ENCODE measurements around the gene ACYP1. TPM values are rescaled to one million over a fixed set of nuclear protein-coding genes. Genes with fewer than 3 reads are reported as not detected.
A peak's percentile ranks its signal among the peaks of the same experiment; 100 is the strongest.

ACYP1 gene
- total and polyA plus RNA-seq, 9 of the 15 experiments (the other 6 are each of a cell fraction or from before 2014, with no cell fraction given): 19.9 to 113 (median 52.3) TPM

DNA sequence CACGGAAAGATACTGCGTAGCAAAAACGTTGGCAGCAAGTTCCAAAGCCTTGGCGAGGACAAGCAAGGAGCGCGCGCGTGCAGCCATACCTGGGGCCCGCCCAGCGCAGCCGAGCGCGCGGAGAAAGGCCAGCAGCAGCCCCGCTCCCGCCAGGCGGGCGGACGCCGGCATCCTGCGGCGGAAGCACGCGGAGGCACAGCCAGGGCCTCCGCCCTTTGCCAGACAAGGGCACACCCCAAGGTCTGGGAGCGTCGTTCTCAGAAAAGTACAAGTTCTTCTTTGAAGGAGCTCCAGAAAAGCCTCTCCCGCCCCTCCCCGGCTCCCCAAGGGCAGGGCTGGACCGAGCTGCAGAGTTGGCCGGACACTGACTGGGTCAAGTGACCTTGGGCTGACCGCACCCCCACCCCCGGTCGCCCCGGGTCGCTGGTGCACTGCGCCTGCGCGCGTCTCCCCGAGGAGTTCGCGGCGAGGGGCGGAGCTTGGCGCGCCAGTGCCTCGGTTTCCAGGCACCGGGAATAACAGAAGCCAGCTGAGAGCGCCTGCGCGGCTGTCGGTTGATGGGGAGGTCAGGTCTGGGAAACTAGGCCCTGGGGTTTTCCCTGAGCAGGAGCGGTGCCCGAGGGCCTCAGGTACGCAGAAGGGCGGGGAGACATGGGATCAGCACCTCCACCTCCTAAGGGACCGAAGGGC is 5.4 kb upstream of the ACYP1 start, which contains the start of gene ZC2HC1C (continued):
- TF ChIP-seq, protein P1, sequence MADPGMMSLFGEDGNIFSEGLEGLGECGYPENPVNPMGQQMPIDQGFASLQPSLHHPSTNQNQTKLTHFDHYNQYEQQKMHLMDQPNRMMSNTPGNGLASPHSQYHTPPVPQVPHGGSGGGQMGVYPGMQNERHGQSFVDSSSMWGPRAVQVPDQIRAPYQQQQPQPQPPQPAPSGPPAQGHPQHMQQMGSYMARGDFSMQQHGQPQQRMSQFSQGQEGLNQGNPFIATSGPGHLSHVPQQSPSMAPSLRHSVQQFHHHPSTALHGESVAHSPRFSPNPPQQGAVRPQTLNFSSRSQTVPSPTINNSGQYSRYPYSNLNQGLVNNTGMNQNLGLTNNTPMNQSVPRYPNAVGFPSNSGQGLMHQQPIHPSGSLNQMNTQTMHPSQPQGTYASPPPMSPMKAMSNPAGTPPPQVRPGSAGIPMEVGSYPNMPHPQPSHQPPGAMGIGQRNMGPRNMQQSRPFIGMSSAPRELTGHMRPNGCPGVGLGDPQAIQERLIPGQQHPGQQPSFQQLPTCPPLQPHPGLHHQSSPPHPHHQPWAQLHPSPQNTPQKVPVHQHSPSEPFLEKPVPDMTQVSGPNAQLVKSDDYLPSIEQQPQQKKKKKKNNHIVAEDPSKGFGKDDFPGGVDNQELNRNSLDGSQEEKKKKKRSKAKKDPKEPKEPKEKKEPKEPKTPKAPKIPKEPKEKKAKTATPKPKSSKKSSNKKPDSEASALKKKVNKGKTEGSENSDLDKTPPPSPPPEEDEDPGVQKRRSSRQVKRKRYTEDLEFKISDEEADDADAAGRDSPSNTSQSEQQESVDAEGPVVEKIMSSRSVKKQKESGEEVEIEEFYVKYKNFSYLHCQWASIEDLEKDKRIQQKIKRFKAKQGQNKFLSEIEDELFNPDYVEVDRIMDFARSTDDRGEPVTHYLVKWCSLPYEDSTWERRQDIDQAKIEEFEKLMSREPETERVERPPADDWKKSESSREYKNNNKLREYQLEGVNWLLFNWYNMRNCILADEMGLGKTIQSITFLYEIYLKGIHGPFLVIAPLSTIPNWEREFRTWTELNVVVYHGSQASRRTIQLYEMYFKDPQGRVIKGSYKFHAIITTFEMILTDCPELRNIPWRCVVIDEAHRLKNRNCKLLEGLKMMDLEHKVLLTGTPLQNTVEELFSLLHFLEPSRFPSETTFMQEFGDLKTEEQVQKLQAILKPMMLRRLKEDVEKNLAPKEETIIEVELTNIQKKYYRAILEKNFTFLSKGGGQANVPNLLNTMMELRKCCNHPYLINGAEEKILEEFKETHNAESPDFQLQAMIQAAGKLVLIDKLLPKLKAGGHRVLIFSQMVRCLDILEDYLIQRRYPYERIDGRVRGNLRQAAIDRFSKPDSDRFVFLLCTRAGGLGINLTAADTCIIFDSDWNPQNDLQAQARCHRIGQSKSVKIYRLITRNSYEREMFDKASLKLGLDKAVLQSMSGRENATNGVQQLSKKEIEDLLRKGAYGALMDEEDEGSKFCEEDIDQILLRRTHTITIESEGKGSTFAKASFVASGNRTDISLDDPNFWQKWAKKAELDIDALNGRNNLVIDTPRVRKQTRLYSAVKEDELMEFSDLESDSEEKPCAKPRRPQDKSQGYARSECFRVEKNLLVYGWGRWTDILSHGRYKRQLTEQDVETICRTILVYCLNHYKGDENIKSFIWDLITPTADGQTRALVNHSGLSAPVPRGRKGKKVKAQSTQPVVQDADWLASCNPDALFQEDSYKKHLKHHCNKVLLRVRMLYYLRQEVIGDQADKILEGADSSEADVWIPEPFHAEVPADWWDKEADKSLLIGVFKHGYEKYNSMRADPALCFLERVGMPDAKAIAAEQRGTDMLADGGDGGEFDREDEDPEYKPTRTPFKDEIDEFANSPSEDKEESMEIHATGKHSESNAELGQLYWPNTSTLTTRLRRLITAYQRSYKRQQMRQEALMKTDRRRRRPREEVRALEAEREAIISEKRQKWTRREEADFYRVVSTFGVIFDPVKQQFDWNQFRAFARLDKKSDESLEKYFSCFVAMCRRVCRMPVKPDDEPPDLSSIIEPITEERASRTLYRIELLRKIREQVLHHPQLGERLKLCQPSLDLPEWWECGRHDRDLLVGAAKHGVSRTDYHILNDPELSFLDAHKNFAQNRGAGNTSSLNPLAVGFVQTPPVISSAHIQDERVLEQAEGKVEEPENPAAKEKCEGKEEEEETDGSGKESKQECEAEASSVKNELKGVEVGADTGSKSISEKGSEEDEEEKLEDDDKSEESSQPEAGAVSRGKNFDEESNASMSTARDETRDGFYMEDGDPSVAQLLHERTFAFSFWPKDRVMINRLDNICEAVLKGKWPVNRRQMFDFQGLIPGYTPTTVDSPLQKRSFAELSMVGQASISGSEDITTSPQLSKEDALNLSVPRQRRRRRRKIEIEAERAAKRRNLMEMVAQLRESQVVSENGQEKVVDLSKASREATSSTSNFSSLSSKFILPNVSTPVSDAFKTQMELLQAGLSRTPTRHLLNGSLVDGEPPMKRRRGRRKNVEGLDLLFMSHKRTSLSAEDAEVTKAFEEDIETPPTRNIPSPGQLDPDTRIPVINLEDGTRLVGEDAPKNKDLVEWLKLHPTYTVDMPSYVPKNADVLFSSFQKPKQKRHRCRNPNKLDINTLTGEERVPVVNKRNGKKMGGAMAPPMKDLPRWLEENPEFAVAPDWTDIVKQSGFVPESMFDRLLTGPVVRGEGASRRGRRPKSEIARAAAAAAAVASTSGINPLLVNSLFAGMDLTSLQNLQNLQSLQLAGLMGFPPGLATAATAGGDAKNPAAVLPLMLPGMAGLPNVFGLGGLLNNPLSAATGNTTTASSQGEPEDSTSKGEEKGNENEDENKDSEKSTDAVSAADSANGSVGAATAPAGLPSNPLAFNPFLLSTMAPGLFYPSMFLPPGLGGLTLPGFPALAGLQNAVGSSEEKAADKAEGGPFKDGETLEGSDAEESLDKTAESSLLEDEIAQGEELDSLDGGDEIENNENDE (IDR thresholded peaks at IDR 0.05; ENCODE audit: low read depth, low read length): no peak
- TF ChIP-seq, protein P2, sequence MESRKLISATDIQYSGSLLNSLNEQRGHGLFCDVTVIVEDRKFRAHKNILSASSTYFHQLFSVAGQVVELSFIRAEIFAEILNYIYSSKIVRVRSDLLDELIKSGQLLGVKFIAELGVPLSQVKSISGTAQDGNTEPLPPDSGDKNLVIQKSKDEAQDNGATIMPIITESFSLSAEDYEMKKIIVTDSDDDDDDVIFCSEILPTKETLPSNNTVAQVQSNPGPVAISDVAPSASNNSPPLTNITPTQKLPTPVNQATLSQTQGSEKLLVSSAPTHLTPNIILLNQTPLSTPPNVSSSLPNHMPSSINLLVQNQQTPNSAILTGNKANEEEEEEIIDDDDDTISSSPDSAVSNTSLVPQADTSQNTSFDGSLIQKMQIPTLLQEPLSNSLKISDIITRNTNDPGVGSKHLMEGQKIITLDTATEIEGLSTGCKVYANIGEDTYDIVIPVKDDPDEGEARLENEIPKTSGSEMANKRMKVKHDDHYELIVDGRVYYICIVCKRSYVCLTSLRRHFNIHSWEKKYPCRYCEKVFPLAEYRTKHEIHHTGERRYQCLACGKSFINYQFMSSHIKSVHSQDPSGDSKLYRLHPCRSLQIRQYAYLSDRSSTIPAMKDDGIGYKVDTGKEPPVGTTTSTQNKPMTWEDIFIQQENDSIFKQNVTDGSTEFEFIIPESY (CRISPR knock-in tag; IDR thresholded peaks at IDR 0.05): peak; percentile 73
- no peak for TF ChIP-seq BCOR (IDR thresholded peaks at IDR 0.05)
- TF ChIP-seq MCM5 (IDR thresholded peaks at IDR 0.05; ENCODE audit: low read depth): no peak
- TF ChIP-seq, protein P3, sequence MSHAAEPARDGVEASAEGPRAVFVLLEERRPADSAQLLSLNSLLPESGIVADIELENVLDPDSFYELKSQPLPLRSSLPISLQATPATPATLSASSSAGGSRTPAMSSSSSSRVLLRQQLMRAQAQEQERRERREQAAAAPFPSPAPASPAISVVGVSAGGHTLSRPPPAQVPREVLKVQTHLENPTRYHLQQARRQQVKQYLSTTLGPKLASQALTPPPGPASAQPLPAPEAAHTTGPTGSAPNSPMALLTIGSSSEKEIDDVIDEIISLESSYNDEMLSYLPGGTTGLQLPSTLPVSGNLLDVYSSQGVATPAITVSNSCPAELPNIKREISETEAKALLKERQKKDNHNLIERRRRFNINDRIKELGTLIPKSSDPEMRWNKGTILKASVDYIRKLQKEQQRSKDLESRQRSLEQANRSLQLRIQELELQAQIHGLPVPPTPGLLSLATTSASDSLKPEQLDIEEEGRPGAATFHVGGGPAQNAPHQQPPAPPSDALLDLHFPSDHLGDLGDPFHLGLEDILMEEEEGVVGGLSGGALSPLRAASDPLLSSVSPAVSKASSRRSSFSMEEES (CRISPR knock-in tag; IDR thresholded peaks at IDR 0.05): no peak
- TF ChIP-seq TAF15 (IDR thresholded peaks at IDR 0.05; ENCODE audit: low read depth, low read length): no peak
- TF ChIP-seq TARDBP (IDR thresholded peaks at IDR 0.05): no peak
- peak; percentile 95 for TF ChIP-seq POLR2G (IDR thresholded peaks at IDR 0.05; ENCODE audit: low read depth, low read length)
- no peak; the same call in 1 of the 2 replicates for TF ChIP-seq NCOA1 (IDR thresholded peaks at IDR 0.05; ENCODE audit: low read depth)
- TF ChIP-seq HDAC1 (IDR thresholded peaks at IDR 0.05): no peak
- TF ChIP-seq SAFB2 (IDR thresholded peaks at IDR 0.05; ENCODE audit: borderline replicate concordance, low read depth, low read length, severe bottlenecking): no peak
- TF ChIP-seq EZH2 (IDR thresholded peaks at IDR 0.05; ENCODE audit: borderline replicate concordance, low read depth, low read length): no peak
- TF ChIP-seq ZNF79 (CRISPR knock-in tag; IDR thresholded peaks at IDR 0.05; ENCODE audit: low read depth): no peak
- no peak for TF ChIP-seq EHMT2 (IDR thresholded peaks at IDR 0.05)
